NCI-H748 (cell line): Measurements from ENCODE around the gene IMPACT.

Experiments
- DNase-seq: peaks from one replicate; lab custom pipeline; 2025; ENCODE audit not compliant: unreplicated experiment; lab: John Stamatoyannopoulos, UW

Gene IMPACT

DNA sequence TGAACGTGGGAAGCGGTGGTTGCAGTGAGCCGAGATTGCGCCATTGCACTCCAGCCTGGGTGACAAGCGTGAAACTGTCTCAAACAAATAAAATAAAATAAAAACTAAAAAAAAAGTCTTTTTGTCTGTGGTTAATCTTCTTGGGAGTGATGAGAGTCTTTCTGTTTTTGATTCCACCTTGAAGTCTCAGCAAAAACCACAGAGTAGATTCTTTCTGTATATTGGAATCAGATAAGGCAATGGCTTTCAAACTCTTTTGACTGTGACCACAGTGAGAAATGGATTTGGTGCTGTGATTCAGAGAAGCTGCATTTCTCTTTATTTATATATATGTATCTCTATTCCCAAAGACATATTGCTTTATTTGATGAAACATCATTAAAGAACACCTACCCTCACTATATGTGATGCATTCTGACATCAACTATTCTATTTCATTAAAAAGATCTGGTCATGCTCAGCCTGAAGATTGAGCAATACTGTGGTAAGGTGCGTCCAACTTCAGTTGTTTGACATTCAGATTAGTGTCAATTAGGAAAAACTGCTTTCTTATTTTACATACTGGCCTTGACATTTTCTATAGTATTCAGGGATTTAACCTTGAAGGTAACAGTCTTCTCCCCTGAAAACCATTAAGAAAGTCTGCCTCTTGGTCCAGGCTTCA lies 49.6 kb downstream of the IMPACT start:
- DNase-seq, result no peak

DNA sequence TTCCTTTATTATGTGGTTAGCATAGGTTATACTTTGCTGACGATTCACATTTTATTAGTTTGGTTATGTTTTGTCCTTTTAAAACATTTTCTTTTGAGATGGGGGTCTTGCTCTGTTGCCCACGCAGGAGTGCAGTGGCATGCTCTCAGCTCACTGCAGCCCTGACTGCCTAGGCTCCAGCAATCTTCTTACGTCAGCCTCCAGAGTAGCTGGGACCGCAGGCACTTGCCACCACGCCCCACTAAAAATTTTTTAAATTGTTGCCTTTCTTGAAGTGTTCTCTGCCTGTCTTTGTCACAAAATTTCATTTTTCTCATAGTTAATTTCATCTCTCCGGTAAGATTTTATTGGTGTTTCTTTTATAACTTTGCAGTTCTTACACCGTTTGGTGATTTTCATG lies 52.9 kb downstream of the IMPACT start:
- no peak for DNase-seq

DNA sequence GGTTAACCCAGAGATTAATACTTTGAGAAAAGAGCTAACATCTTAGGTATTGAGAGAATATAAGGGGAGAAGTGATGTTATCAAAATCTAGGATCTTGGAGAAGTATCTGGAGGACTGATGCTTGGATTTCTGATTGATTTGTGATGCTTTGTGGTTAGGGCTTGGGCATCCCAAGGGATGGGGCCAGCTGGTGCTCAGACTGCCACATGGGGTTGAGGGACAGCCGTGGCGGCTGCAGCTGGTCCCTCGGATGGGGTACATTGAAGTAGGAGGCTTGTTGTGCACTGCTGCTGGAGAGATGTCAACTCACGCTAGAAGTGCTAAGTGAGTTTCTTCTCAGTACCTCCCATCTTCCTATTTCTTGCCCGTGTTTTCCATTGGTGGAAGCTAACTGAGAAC lies 56.4 kb downstream of the IMPACT start:
- DNase-seq, result no peak

DNA sequence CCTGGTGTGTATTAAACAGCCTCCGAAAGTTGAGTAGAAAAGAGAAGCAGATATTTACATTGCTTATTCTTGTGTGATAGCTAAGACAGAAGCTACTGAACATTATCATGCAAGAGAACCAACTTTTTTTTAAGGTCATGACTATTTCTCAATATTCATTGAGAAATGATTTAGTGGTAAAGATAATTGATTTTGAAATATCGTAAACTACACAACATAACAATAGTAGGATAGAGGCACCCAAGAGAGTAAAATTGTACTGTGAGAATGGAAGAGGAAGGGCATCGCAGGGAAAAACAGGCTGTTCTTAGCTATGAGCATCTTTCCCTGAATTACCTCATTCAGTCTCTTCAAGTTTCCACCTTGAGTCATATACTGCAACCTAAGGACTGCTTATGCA lies 59.2 kb downstream of the IMPACT start:
- DNase-seq, result no peak

DNA sequence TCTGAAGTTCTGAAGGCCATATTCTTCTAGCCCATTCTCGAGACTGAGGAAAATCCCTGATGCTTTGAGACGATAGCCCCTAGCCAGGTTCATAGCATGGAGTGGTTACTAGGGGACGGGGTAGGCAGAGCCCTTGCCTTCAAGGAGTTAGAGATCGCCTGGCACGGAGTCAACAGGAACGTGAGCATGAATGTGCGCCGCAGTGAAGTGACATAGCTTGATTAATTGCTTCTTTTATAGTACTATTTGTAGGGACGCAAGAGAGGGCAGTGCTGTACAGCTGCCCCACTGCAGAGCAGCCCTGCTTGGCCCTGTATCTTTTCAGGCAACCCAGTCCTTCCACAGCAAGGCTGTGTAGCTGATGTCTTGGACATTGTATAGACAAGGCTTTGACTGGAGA lies 60.2 kb downstream of the IMPACT start:
- peak; percentile 26 for DNase-seq

DNA sequence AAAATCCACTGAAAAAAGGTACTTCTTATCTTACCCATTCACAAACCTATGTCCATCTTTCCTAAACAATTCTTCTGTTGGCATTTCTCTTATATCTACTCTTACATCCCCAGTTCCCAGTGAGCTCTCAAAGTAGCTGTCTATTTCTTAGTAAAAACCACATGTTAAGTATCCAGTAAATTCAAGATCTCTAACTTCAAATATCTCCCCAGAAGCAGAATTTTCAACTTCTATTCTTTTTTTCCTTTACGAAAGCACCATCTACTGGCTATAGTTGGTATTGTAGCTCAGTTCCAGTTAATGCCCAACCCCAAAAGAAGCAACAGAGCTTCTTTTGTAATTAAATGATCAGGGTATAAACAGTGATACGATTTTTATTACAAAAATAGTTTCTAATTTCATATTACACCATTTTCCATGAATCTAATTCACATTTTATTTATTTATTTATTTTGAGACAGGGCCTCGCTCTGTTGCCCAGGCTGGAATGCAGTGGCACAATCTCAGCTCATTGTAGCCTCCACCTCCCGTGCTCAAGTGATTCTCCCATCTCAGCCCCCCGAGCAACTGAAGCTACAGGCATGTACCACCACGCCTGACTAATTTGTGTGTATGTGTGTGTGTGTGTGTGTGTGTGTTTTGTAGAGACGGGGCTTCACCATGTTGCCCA lies 62.5 kb downstream of the IMPACT start:
- DNase-seq, result peak; percentile 44

DNA sequence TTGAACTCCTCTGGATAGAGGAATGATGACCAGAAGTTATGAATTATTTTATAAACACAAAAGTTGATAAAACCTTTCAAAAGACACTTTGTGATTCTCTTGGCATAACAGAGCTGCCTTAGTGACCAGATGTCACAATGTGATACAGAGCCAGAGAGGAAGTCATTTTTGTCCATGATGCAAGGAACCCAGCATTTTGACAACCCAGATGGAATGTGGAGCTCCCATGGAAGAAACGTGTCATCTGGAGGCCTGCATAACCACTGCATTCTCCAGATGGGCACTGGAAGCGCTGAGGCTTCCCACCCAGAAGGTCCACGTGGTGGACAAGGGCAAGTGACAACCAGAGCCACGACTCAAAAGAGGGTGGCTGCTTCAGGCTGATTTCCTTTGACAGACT lies 64.1 kb downstream of the IMPACT start:
- no peak for DNase-seq

DNA sequence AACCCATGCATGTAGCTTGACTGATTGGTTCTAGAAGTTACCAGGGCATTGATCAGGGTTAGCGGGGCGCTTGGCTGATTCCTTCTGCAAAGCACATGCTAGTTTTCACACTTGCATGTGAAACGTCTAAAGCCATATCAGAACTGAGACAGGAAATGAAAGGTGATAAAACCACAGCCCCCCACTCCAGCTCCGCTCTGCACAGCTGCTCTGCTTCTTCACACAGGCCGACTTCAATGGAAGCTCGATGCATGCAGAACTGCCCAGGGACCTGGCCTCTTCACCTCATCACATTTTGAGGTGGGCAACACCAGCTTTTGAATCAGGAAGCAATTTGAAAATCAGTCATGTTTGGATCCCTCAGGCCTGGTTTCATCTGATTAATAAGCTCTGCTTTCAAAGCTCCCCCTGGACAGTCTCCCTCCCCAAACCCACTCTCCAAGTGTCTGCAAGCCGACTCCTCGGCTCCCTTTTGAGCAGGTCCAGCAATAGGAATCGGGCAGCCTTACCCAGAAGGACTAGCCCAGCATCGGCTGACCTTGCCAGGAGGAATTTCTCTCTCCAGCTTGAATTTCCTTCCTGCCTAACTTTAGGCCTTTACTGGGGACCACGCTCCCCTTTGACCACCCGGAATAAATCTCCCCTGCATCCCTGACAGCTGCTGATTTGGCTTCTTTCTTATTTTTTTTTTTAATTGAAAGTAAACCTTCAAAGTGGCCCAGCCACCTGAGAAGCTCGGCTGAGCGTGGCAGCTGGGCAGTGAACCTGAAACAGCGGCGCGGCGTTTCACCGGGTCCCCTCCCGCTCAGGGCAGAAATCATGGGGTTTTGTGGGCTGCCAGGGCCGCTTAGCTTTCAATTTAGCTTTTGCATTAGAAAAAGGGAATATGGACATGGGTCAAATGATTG lies 65.7 kb downstream of the IMPACT start:
- no peak for DNase-seq

- DNase-seq, result no peak
Observed at GRCh38 chr18:24494586-24494985, 68.1 kb downstream of the IMPACT start.

DNA sequence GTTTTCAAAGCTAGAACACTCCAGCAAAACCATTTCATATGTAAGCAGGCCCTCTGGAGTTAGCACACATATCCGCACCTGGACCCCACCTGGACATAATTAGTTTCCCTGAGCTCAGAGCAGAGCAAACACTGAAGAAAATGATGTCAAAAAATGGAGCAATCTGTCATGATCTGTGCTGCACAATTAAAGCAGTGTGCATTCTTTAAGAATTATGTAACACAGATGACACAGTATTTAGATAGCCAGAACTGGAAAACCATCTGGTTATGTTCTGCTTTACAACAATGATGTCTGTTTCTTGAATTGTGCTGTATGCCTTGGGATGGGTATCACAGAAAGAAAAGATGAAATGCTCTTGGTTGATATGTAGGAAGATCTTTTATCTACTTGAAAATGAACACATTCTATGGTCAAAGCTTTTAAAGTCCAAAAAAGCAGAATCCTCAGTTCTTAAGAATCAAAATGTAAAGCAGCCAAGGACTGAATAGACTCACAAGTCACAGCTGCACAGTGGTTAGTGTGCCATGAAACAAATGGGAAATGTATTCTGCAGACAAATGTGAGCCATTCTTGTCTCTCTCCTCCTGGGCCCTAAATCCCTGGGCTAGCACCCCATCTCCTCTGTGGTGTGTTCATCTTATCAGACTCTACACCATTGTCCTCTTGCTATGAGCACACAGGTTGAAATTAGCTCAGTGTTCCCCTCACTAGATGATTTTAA lies 70.7 kb downstream of the IMPACT start:
- DNase-seq, result peak; percentile 62

DNA sequence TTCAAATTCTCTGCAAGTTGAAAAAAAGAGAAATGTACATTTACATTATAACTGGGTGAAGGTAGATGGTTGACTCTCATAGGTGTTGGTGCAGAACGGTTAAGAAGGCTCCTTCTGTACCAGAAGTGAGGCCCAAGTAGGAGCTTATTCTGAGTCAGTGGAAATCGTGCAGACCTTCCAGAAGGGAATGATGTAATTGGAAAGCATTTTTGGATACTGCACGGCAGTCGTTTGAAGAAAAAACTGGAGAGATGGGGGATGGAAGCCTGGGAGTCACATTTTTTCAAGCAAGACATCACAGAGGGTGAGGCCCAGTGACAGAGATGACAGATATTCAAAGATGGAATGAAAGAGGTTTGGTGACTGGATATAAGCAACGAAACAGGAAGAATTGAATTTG lies 73.3 kb downstream of the IMPACT start:
- no peak for DNase-seq

DNA sequence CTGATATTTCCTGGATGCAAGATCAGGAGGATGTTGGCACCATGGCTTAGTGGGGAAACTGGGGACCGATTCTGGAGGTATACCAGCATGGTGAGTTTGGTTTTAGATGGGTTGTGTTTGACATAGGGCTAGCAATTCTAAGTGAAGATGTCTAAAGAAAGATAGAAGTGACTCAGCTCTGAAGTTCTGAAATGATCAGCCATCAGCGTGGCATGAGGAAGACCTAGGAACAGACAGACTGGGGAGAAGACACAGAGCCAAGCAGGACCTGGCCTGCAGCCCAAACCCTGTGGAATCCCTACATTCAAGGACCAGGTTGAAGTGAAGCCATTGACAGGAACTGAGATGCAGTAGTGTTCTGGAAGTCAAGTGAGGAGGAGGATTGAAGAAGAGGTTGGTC lies 73.7 kb downstream of the IMPACT start:
- no peak for DNase-seq

GRCh38 chr18:24500766-24501165 lies 74.3 kb downstream of the IMPACT start:
- DNase-seq, result no peak

GRCh38 chr18:24502667-24503523 lies 76.4 kb downstream of the IMPACT start:
- peak; percentile 93 for DNase-seq
